BJ (cell line): ENCODE measurements around the gene BIN2. TPM values are rescaled to one million over a fixed set of nuclear protein-coding genes. Genes with fewer than 3 reads are reported as not detected.
"Not testable (repeated sequence)": the region's sequence is repeated elsewhere in the genome, so short reads cannot be mapped to it uniquely, and the experiment has no call there.

Source experiments
- CTCF ChIA-PET: fragments of 350-600 bp; formaldehyde crosslinking; extraction: SDS; loops from one replicate; lab custom pipeline; 2021; ENCODE audit warnings: antibody characterized with exemption, inconsistent platforms; lab: Yijun Ruan, JAX
- POLR2A ChIA-PET: fragments of 300-600 bp; sonication (Branson Sonifier 250); formaldehyde crosslinking; extraction: SDS; loops from one replicate; lab custom pipeline; 2021; ENCODE audit warnings: antibody characterized with exemption; lab: Charles Lee
- DNase-seq: peaks from one replicate; pipeline ENCODE4 v3.0.0-alpha.2; 2011; ENCODE audit warnings: low read depth
- H3K27me3 ChIP-seq: 2 replicates; pipeline ENCODE4 v1.6.0; 2011; ENCODE audit warnings: low read length; ENCODE audit not compliant: control insufficient read depth, insufficient read depth
- H3K36me3 ChIP-seq: 2 replicates; pipeline ENCODE4 v1.5.1; 2011; ENCODE audit warnings: low read length; ENCODE audit not compliant: control insufficient read depth, insufficient read depth
- H3K4me3 ChIP-seq: 2 replicates; pipeline ENCODE4 v1.5.1; 2011; ENCODE audit warnings: low read depth, mild to moderate bottlenecking, control low read depth, low read length
- polyA plus RNA-seq: library from polyadenylated mRNA; depleted of rRNA; stranded (reverse); fragments of >200 nt; gene quantifications from 2 replicates; pipeline ENCODE4 v1.2.3, GENCODE V29; 2011
- TF ChIP-seq, protein P1 (sequence below): IDR thresholded peaks from 2 replicates; pipeline ENCODE4 v1.5.1; 2011; ENCODE audit warnings: low read depth, mild to moderate bottlenecking, control low read depth, inconsistent platforms, low read length, moderate library complexity; ENCODE audit not compliant: insufficient read depth

Gene BIN2
- polyA plus RNA-seq, 1 experiment: not detected

DNA sequence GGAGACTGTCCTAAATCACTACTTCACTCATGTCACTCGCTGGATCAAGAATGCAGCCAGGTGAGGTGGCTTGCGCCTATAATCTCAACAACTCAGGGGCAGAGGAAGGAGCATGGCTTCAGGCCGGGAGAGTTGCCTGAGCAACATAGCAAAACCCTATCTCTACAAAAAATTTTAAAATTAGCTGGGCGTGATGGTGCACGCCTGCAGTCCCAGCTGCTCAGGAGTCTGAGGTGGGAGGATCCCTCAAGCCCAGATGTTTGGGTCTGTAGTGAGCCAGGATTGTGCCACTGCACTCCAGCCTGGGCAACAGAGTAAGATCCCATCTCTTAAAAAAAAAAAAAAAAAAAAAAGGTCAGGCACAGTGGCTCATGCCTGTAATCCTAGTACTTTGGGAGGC, 59.7 kb downstream of the BIN2 start:
- H3K36me3 ChIP-seq: no peaks in the 10 kb centered on the region; the same call in 1 of the 2 replicates
- no peak for DNase-seq
- H3K27me3 ChIP-seq: no peaks in the 10 kb centered on the region
- TF ChIP-seq, protein P1, sequence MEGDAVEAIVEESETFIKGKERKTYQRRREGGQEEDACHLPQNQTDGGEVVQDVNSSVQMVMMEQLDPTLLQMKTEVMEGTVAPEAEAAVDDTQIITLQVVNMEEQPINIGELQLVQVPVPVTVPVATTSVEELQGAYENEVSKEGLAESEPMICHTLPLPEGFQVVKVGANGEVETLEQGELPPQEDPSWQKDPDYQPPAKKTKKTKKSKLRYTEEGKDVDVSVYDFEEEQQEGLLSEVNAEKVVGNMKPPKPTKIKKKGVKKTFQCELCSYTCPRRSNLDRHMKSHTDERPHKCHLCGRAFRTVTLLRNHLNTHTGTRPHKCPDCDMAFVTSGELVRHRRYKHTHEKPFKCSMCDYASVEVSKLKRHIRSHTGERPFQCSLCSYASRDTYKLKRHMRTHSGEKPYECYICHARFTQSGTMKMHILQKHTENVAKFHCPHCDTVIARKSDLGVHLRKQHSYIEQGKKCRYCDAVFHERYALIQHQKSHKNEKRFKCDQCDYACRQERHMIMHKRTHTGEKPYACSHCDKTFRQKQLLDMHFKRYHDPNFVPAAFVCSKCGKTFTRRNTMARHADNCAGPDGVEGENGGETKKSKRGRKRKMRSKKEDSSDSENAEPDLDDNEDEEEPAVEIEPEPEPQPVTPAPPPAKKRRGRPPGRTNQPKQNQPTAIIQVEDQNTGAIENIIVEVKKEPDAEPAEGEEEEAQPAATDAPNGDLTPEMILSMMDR: no peak
- ChIA-PET POLR2A (no interaction called here), CTCF (interaction anchor here (0.6 to 1.4 kb wide), 2 partner anchors 11 to 621 kb away, joined by 3 read pairs; no protein-coding TSS in a partner anchor)
- H3K4me3 ChIP-seq: no peak overlapping the region

DNA sequence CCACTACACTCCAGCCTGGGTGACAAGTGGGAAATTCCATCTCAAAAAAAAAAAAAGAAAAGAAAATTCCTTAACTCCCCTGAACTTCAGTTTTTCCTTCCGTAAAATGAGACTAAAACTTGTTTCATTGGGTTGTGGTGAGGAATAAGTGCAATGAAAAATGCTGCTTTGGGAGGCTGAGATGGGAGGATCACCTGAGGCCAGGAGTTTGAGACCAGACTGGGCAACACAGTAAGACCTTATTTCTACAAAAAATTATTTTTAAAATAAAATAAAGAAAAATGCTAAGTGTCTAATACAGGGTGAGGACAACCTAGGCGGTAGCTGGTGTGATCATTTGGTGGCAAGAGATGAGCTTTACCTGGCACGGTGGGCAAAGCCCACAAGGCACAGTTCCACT, 60.6 kb downstream of the BIN2 start:
- CTCF ChIA-PET: interaction anchor here (0.6 to 1.9 kb wide), 6 partner anchors 10 to 1801 kb away, joined by 3 to 18 read pairs (median 3); no protein-coding TSS in a partner anchor

DNA sequence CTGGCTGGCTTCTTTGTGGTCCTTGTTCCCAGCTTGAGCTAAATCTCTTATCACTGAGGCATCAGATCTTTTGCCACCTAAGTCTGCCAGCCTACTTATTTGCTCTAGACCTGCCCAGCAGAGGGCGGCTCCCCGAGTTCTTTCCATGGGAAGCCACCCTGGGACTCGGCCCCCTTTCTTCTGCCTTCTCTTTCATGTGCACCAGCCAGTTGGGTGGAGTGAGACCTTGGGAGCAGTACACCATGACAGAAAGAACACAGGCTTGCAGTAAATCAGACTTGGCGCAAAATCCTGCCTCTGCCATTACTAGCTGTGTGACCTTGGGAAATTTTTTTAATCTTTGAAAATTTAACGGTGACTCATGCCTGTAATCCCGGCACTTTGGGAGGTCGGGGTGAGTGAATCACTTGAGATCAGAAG, 61.2 kb downstream of the BIN2 start:
- ChIA-PET POLR2A (no interaction called here), CTCF (interaction anchor here (0.6 to 1.9 kb wide), 7 partner anchors 10 to 1801 kb away, joined by 3 to 18 read pairs (median 3); no protein-coding TSS in a partner anchor)
- no peak overlapping the region for H3K4me3 ChIP-seq
- DNase-seq: no peak
- TF ChIP-seq, protein P1: peak; percentile 58
- no peaks in the 10 kb centered on the region; the same call in 1 of the 2 replicates for H3K36me3 ChIP-seq
- H3K27me3 ChIP-seq: no peaks in the 10 kb centered on the region

More for the DNA sequence above, 60.6 kb downstream of the BIN2 start:
- no peak for DNase-seq
- POLR2A ChIA-PET: no interaction called here
- TF ChIP-seq, protein P1: no peak
- no peaks in the 10 kb centered on the region; the same call in 1 of the 2 replicates for H3K36me3 ChIP-seq
- H3K4me3 ChIP-seq: no peak overlapping the region
- no peaks in the 10 kb centered on the region for H3K27me3 ChIP-seq

DNA sequence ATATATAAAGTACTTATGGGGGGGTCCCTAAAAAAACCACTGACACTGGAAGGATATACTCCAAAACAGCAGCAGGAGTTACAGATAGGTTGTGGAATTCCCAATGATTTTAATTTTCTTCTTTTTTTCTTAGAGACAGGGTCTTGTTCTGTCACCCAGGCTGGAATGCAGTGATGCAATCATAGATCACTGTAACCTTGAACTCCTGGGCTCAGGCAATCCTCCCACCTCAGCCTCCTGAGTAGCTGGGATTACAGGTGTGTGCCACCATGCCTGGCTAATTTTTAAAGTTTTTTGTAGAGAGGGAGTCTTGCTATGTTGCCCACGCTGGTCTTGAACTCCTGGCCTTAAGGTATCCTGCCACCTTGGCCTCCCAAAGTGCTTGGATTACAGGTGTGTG, 64.4 kb downstream of the BIN2 start:
- DNase-seq, POLR2A ChIA-PET, CTCF ChIA-PET, H3K36me3 ChIP-seq, H3K27me3 ChIP-seq, H3K4me3 ChIP-seq: not testable (repeated sequence)

DNA sequence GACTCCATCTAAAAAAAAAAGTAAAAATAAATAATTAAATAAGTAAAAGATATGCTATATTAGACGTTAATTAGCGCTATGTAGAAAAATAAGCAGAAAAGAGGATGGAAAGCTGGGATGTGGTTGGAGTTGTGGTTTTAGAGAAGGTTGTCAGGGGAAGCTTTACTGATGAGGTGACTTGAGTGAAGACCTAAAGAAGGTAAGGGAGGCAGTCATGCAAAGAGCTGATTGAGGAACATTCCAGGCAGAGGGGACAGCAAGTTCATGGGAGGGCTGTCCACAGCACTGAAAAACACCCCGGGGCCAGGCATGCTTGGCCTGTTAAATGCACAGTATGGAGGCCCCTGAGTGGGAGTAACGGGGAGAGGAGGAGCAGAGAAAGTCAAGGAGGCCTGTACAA, 69.4 kb downstream of the BIN2 start:
- TF ChIP-seq, protein P1: no peak
- no peak for DNase-seq
- no peaks in the 10 kb centered on the region for H3K27me3 ChIP-seq
- CTCF ChIA-PET: interaction anchor here (0.7 kb wide), 1 partner anchor 86 kb away, joined by 3 read pairs; no protein-coding TSS in a partner anchor
- no peaks in the 10 kb centered on the region for H3K36me3 ChIP-seq
- POLR2A ChIA-PET: no interaction called here
- H3K4me3 ChIP-seq: no peak overlapping the region

DNA sequence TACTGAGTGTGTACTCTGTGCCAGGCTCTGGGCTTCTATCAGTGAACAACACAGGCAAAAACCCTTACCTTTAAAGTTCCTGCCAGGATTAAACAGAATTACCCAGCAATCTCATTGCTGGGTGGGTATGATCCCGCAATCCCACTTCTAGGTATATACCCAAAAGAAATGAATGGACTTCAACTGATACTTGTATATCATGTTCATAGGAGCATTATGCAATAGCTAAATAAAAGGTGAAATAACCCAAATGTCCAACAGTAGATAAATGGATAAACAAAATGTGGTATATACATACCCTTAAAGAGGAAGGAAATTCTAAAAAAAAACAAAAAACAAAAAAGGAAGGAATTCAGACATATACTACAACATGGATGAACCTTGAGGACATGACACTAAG, 70.7 kb downstream of the BIN2 start:
- no peak for DNase-seq
- ChIA-PET CTCF (interaction anchor here (0.9 to 3.0 kb wide), 5 partner anchors 8 to 172 kb away, joined by 3 to 11 read pairs (median 3); no protein-coding TSS in a partner anchor), POLR2A (no interaction called here)
- TF ChIP-seq, protein P1: no peak
- Histone ChIP-seq H3K27me3 (no peaks in the 10 kb centered on the region), H3K4me3 (no peak overlapping the region), H3K36me3 (no peaks in the 10 kb centered on the region)
